ENCODE measurements around the gene ADCY7.

- TF ChIP-seq TOE1 (IDR thresholded peaks at IDR 0.05; ENCODE audit: borderline replicate concordance) (no peak), TOE1 (CRISPR knock-in tag; IDR thresholded peaks at IDR 0.05; ENCODE audit: borderline replicate concordance, low read depth) (no peak), SMARCC2 (IDR thresholded peaks at IDR 0.05; ENCODE audit: low read depth) (no peak), CCAR2 (IDR thresholded peaks at IDR 0.05; ENCODE audit: low read depth, low read length) (no peak), ZNF274 (IDR thresholded peaks at IDR 0.05; ENCODE audit: borderline replicate concordance, low read depth, low read length) (no peak), POLR2A (conservative IDR thresholded peaks at IDR 0.05) (no peak), SOX6 (IDR thresholded peaks at IDR 0.05) (no peak), MTA1 (IDR thresholded peaks at IDR 0.05; ENCODE audit: borderline replicate concordance) (no peak), YY1 (IDR thresholded peaks at IDR 0.05; ENCODE audit: borderline replicate concordance in 1 of 3, control insufficient read depth in 1 of 3, extremely low read depth in 1 of 3, insufficient read depth in 3 of 3, insufficient read length in 1 of 3, insufficient replicate concordance in 2 of 3, low read depth in 1 of 3, low read length in 2 of 3) (no peak), SMARCA4 (IDR thresholded peaks at IDR 0.05) (no peak), CTCF (IDR thresholded peaks at IDR 0.05 in 2 of 3, conservative IDR thresholded peaks at IDR 0.05 in 1 of 3; ENCODE audit: insufficient read depth in 2 of 3, low read depth in 1 of 3, low read length in 3 of 3) (no peak), ZNF239 (CRISPR knock-in tag; IDR thresholded peaks at IDR 0.05) (no peak), SMAD1 (IDR thresholded peaks at IDR 0.05; ENCODE audit: low read depth, low read length, partially characterized antibody) (no peak), CHD2 (IDR thresholded peaks at IDR 0.05; ENCODE audit: low read depth, low read length) (no peak)
- TF ChIP-seq, protein P1, sequence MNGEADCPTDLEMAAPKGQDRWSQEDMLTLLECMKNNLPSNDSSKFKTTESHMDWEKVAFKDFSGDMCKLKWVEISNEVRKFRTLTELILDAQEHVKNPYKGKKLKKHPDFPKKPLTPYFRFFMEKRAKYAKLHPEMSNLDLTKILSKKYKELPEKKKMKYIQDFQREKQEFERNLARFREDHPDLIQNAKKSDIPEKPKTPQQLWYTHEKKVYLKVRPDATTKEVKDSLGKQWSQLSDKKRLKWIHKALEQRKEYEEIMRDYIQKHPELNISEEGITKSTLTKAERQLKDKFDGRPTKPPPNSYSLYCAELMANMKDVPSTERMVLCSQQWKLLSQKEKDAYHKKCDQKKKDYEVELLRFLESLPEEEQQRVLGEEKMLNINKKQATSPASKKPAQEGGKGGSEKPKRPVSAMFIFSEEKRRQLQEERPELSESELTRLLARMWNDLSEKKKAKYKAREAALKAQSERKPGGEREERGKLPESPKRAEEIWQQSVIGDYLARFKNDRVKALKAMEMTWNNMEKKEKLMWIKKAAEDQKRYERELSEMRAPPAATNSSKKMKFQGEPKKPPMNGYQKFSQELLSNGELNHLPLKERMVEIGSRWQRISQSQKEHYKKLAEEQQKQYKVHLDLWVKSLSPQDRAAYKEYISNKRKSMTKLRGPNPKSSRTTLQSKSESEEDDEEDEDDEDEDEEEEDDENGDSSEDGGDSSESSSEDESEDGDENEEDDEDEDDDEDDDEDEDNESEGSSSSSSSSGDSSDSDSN (IDR thresholded peaks at IDR 0.05; ENCODE audit: borderline replicate concordance in 1 of 2, low read depth in 2 of 2, low read length in 2 of 2), result no peak
Observed at GRCh38 chr16:50273382-50273690, 7.0 kb downstream of the ADCY7 start.
